GM18517 (cell line): ENCODE data around the gene LEMD2.
A peak's percentile ranks its signal among the peaks of the same experiment; 100 is the strongest.
"Not testable (repeated sequence)": the region's sequence is repeated elsewhere in the genome, so short reads cannot be mapped to it uniquely, and the experiment has no call there.

Experiments used
- ATAC-seq: cut with Tn5 transposase; IDR thresholded peaks from one replicate; pipeline ENCODE4 v1.9.1; 2021; ENCODE audit warnings: mild to moderate bottlenecking, moderate library complexity; ENCODE audit not compliant: unreplicated experiment

Gene LEMD2

GRCh38 chr6:33788694-33789549 lies at the start of gene LEMD2:
TSS of gene LEMD2 (minus strand) at chr6:33789130. CDS start at chr6:33789116, 14 bp downstream.
- ATAC-seq: peak; percentile 87

- ATAC-seq: no peak
Measured at GRCh38 chr6:33837971-33838665, 49.2 kb upstream of the LEMD2 start.

GRCh38 chr6:33836806-33837469 lies 48.0 kb upstream of the LEMD2 start:
- no peak for ATAC-seq

- no peak for ATAC-seq
Measured at GRCh38 chr6:33834401-33835392, 45.8 kb upstream of the LEMD2 start.

- no peak for ATAC-seq
Measured at GRCh38 chr6:33833599-33833998, 44.7 kb upstream of the LEMD2 start.

- ATAC-seq: not testable (repeated sequence)
Measured at GRCh38 chr6:33832831-33833230, 43.9 kb upstream of the LEMD2 start.

GRCh38 chr6:33831725-33832124 lies 42.8 kb upstream of the LEMD2 start:
- ATAC-seq: not testable (repeated sequence)

- no peak for ATAC-seq
Measured at GRCh38 chr6:33830635-33831240, 41.8 kb upstream of the LEMD2 start.

- no peak for ATAC-seq
Measured at GRCh38 chr6:33828764-33829731, 40.1 kb upstream of the LEMD2 start.

- no peak for ATAC-seq
Measured at GRCh38 chr6:33828452-33828763, 39.5 kb upstream of the LEMD2 start.

- ATAC-seq: no peak
Measured at GRCh38 chr6:33827546-33828451, 38.9 kb upstream of the LEMD2 start.

GRCh38 chr6:33826537-33826936 lies 37.6 kb upstream of the LEMD2 start:
- ATAC-seq: no peak

GRCh38 chr6:33824461-33825154 lies 35.7 kb upstream of the LEMD2 start:
- no peak for ATAC-seq

GRCh38 chr6:33823806-33824205 lies 34.9 kb upstream of the LEMD2 start:
- ATAC-seq: no peak

- no peak for ATAC-seq
Measured at GRCh38 chr6:33822575-33823395, 33.9 kb upstream of the LEMD2 start.

- ATAC-seq: no peak
Measured at GRCh38 chr6:33820784-33821520, 32.0 kb upstream of the LEMD2 start.
